HG03521 (cell line): Measurements from ENCODE around the gene BSND.

Source experiments
- ATAC-seq: cut with Tn5 transposase; IDR thresholded peaks from one replicate; pipeline ENCODE4 v1.9.1; 2021; ENCODE audit warnings: mild to moderate bottlenecking, moderate library complexity; ENCODE audit not compliant: unreplicated experiment

The BSND gene

DNA sequence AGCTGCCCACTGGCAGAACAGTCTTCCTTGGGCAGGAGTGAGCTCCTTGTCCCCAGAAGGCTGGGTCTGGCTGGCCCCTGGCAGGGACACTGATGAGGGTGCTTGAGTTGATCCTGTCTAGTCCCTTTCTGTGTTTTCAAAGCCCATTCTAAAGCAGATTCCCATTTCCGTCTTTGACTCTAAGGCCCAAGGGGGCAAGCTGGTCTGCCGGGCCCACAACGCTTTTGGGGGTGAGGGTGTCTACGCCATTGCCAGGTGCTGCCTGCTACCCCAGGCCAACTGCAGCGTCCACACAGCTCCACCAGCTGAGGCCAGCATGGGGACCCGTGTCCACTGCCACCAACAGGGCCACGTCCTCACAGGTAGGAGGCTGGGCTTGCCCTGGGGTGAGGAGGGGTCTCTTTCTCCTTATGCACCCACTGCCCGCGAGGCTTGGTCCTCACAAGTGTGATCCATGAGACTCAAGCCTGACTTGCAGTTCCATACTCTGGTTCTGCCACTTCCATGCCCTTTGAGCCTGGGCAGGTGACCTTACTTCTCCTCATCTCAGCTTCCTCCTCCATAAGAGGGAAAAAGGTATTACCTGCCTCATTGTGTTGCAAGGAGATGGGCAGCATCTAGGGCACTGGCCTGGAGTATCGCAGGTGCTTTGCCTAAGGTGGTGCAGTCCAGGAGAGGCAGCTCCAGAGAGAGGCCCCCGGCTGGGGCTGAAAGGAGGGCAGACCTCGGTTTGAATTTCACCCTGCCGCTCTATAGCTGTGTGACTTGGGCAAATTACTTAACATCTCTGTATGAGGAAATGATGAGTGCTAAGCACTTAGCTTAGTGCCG lies 60.8 kb downstream of the BSND start:
- ATAC-seq = no peak

GRCh38 chr1:55060133-55060999 lies 61.6 kb downstream of the BSND start:
- ATAC-seq = peak; percentile 51

DNA sequence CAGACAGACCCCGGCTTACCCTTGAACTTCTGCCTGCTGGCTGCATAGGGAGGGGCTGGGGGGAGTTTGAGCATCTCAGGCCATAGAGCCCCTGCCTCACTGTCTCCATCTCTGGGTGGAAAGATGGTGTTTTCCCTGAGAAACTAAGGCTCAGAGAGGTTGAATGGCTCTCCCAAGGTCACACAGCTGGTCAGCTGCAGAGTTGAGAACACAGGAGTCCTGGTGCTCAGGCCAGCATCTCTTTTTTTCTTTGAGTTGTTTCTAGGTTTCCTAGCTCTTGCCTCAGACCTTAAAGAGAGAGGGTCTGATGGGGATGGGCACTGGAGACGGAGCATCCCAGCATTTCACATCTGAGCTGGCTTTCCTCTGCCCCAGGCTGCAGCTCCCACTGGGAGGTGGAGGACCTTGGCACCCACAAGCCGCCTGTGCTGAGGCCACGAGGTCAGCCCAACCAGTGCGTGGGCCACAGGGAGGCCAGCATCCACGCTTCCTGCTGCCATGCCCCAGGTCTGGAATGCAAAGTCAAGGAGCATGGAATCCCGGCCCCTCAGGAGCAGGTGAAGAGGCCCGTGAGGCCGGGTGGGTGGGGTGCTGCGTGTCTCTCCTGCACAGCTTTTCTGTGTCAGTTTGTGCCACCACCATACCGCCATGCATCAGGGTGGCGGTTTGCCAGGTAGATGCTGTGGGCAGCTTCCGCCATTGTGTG lies 62.4 kb downstream of the BSND start:
- ATAC-seq = no peak
